ENCODE data around the gene CD27.
A peak's percentile ranks its signal among the peaks of the same experiment; 100 is the strongest.
"Not testable (repeated sequence)": the region's sequence is repeated elsewhere in the genome, so short reads cannot be mapped to it uniquely, and the experiment has no call there.

The CD27 gene

DNA sequence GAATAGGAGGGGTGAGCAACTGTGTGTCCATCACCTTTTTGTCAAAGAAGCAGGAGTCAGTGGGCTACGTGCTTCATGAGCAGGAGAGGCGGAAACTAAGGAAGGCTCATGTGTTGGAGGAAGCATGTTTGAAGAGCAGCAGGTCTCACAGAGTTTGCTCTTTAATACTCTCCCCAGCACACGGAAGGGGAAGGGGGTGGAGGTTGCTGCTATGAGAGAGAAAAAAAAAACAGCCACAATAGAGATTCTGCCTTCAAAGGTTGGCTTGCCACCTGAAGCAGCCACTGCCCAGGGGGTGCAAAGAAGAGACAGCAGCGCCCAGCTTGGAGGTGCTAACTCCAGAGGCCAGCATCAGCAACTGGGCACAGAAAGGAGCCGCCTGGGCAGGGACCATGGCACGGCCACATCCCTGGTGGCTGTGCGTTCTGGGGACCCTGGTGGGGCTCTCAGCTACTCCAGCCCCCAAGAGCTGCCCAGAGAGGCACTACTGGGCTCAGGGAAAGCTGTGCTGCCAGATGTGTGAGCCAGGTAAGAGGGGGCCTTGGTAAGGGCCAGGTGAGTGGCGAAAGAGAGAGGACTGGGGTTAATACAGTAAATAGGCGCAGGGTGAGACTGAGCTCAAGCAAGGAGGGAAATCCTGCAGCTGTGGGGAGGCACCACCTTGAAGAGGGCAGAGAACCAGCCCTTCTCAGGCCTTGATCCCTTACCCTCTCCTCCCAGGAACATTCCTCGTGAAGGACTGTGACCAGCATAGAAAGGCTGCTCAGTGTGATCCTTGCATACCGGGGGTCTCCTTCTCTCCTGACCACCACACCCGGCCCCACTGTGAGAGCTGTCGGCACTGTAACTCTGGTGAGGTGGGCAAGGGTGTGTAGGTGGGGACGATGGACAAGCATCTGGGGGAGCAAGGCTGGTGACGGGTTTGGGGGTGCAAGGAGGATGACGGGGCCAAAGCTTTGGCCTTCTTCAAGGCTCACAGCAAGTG lies at the start of gene CD27:
CD27 (plus strand) TSS at position 252 of the 985 bp plus-strand sequence; CDS start at position 393, 141 bp downstream.
- DNase-seq: no peak

DNA sequence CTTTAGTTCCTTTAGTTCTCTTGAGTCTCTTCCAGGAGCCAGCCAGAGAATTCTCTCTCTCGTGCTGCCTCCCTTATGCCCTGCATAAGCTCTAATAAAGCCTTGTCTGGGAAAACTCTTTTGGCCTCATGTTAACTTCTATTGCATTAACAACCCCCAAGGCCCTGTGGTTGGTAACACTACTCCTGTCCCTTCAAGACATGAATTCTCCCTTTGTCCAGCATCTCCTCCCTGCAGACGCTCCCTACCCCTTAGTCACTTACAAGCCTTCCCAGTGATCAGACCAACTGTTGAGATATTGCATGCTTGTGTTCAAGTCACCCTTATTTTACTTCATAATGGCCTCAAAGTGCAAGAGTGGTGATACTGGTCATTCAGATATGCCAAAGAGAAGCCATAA lies 48.7 kb upstream of the CD27 start:
- DNase-seq: no peak

DNA sequence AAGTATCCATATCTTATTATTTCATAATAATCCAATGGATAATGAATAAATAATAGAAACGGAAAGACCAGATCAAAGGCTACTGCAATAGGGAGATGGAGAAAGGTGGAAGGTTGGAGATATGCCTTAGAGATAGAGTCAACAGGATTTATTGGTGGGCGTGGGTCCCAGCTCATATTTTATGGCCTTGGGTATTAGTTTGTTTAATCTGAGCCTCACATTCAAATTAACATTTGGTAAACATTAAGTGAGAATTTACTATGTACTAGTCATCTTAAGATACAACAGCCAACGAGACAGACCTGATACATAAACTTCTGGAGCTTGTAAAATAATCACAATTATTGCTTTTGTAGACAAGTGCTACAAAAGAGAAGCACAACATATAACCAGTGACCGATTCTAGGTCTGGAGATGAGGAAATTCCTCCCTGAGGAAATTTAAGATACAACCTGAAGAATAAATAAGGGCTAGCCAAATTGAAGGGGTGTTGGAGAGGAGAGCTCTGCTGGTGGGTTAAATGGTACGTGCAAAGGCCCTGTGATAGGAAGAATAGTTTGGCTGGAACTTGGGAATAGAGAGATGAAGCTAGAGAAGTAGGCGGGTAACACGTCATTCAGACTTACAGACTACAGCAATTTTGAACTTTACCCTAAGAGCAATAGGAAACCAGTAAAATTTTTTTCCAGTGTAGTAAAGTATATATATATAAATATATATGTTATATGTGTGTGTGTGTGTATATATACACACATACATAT lies 44.7 kb upstream of the CD27 start:
- no peak for DNase-seq

DNA sequence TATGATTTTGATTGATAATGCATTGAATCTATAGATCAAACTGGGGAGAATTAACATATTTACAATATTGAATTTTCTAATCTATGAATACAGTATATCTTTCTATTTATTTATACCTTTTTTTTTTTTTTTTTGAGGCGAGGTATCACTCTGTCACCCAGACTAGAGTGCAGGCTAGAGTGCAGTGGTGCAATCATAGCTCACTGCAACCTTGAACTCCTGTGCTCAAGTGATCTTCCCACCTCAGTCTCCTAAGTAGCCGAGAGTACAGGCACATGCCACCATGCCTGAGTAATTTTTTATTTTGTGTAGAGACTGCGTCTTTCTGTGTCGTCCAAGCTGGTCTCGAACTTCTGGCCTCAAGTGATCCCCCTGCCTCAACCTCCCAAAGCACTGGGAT lies 40.4 kb upstream of the CD27 start:
- no peak for DNase-seq

DNA sequence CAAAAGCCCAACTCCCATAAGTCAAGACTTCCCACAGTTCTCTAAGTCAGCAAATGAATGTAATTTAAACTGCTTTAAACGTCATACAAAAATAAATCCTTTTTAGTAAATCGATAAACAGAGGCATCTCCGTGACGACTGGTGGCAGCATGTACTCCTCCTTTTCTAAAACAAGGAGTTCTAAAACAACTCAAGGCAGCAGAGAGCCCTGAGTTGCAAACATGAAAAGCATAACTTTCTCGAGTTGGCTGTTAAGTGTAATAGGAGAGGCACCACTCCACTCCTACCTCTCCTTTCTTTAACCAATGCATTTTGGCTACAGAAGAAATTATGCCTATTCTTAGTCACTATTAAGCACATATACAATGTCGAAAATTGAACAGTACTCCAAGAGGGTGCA lies 38.8 kb upstream of the CD27 start:
- DNase-seq: no peak

DNA sequence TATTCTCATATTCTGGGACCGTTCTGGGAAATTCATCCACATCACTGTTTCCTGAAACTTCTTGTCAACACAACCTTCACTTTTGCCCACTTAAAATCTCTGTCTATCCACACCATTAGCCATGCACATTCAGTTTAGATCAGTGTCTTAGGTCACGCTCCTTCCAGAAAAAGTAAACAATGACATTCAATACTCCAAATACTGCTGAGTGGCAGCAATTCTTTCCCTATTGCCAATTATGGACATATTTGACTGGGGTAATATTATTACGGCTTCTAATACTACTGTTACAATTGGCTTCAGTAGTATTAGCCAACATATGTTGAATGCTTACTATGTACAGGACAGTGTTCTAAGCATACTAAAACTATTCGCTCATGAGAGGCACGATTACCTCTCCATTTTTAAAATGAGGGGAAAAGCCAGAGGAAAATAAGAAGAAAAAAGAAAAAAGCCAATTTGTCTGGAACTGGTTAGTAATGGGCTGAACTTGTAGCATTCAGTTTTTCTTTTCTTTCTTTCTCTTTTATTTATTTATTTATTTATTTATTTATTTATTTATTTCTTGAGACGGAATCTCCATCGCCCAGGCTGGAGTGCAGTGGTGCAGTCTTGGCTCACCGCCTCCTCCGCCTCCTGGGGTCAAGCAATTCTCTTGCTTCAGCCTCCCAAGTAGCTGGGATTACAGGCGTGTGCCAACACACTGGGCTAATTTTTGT lies 37.4 kb upstream of the CD27 start:
- no peak for DNase-seq

DNA sequence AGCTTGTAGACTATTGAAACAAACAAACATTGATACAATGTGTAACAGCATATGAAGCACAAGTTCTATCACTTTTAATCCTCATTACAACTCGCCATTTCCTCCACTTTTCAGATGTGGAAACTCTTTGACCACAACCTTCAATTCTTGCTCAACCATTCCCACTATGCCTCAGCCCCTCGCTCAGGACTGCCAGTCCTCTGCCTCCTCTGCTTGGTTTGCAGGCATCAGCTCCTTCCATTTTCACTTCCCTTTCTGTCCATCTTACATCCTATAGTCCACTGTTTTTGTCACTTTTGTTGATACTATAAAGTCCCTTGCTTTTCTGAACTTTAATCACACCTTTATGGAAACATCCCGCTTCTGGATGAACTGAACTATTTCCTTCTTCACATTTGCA lies 28.2 kb upstream of the CD27 start:
- DNase-seq: peak; percentile 92

DNA sequence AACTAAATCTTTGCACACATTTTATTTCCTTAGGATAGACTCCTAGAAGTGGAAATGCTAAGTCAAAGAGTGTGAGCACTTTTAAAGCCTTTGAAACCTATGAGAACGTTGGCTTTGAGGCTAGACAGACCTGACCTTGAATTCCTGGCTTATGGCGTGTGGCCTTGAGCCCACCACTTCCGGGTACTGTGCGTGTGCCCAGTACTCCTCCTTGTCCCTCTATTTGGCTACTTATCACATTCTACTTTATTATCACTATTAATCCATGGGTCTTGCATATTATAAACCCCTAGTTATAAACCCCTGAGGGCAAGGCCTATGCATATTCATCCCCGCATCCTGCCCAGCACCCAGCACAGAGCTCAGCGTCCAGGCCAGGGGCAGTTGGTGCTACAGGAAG lies 26.0 kb upstream of the CD27 start:
- no peak for DNase-seq

DNA sequence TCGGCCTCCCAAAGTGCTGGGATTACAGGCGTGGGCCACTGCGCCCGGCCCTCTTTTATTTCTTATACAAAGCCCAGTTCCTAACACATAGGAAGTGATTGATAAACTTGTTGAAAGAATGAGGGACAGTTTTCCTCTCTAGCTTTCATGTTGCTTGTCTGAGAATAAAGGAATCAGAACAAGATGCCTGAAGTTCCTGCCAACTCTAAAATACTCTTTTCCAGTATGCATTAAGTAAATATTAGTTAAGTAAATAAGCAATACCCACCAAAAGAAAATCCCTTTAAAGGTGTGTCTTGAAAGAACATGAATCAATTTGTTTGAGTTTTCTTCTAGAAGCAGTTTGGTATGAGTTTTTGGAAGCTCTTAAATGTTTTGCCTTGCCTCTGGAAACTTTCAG lies 24.4 kb upstream of the CD27 start:
- no peak for DNase-seq

DNA sequence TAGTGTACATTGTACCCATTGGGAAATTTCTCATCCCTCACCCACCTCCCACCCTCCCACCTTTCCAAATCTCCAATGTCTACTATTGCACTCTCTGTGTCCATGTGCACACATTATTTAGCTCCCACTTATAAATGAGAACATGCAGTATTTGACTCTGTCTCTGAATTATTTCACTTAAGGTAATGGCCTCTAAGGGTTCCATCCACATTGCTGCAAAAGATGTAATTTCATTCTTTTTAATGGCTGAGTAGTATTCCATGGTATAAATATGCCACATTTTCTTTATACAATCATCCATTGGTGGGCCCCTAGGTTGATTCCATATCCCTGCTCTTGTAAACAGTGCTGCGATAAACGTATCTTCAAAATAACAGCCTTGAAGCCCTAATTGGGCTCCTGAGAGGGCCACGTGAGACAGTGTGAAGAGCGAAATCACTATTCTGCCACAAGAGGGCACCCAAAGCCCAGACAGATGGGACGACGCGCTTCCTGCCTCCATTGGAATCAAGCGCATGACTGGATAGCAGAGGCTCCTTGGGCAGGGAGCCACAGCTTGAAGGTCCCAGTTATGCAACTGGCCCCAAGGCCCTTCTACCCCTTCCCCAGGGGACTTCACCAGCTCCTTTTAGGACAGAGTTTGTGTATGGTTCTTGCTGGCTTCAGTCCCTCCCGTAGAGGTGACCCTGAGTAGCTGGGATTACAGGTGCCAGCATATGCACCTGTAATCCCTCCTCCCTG lies 21.3 kb upstream of the CD27 start:
- peak; percentile 96 for DNase-seq

DNA sequence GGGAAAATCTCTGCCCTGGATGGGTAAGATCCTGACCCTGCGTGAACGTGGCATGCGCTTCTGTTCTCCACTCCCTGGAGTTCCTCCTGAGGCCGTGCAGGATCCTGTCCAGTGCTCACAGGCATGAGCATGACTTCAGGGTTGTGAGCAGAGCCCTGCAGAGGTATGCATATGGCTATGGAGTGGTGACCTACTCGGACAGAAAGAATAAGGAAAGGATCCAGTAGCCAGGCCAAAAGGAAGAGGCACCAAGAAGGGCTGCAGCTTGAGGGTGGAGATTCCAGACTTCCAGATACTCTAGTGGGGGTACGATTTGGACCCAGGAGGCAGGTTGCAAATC lies 20.8 kb upstream of the CD27 start:
- no peak for DNase-seq

DNA sequence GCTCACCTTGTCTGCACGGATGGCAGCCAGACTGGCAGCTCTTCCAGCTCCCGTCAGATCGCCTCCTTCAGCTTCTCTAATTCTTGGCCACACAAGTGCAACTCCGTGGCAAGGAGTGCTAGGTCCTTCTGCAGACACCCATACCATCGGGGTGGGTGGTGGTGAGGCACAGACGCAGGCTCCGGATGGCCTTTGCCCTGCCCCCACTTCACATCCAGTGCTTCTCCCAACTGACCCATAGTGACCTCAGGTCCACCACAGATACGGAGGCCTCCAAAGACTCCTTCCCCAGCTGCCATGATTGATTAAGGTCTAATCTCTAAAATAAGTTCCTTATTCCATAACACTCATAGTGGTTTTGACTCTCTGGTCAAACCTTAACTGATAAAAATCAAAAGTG lies 19.9 kb upstream of the CD27 start:
- no peak for DNase-seq

DNA sequence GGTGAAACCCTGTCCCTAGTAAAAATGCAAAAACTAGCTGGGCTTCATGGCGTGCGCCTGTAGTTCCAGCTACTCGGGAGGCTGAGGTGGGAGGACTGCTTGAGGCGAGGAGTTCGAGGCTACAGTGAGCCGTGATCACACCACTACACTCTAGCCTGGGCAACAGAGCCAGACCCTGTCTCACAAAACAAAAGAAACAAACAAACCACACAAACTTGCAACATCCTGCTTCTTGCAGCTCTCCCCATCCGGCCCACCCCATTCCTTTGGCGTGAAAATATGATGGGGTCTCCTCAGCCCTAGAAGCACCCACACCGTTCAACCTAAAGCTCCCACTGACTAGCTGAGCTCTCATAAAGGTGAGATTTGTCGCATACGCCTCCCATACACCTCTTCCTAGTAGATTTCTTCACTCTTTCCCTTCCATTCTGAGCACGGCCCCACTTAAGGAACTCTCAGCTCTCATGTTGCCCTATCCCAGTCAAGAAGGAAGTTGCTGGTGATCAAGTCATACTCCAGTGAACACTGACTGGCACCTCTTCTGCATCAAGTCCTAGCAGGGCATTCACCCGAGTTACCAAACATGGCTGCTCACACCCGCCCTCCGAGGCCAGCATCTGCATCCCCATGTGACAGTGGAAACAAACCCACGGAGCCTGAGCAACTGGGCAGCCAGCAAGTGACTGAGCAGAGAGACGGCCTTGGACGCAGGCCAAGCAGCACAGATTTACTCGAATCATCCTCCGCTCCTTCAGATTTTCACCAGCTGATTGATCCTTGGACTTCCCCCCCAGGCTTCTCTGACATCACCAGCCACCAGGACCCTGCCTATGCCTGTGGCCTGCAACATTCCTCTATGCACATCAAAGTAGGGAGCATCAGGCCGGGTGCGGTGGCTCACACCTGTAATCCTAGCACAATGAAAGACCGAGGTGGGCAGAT lies 18.9 kb upstream of the CD27 start:
- DNase-seq: peak; percentile 79

DNA sequence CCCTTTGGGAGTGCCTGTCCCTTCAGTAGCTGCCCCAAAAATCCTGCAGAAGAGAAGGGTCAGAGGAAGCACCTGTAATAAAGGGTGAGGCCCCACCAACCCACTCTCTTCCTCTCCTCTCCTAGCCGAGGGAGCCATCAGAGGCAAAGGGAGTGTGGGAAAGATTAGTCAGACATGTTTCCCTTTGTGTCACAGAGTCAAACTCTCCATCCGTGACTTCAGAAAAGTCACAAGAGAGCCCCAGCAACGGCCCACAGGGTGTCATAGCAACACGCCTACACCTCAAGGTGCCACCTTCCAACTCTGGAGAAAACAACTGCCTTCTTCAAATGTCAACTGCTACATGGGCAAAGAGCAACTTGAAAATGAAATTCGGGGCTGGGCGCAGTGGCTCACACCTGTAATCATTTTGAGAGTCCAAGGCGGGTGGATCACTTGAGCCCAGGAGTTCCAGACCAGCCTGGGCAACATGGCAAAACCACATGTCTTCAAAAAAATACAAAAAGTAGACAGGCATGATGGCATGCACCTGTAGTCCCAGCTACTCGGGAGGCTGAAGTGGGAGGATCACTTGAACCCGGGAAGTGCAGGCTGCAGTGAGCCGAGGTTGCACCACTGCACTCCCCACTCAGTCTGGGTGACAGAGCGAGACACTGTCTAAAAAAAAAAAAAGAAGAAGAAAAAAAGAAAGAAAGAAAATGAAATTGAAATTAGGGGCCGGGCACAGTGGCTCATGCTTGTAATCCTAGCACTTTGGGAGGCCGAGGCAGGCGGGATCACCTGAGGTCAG lies 17.7 kb upstream of the CD27 start:
- peak; percentile 85 for DNase-seq

DNA sequence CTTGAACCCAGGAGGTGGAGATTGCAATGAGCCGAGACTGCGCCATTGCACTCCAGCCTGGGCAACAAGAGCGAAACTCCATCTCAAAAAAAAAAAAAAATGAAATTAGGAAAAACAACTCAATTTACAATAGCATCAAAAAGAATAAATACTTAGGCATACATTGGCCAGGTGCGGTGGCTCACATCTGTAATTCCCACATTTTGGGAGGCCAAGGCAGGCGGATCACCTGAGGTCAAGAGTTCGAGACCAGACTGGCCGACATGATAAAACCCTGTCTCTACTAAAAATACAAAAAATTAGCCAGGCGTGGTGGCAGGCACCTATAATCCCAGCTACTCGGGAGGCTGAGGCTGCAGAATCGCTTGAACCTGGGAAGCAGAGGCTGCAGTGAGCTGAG lies 17.0 kb upstream of the CD27 start:
- not testable (repeated sequence) for DNase-seq

DNA sequence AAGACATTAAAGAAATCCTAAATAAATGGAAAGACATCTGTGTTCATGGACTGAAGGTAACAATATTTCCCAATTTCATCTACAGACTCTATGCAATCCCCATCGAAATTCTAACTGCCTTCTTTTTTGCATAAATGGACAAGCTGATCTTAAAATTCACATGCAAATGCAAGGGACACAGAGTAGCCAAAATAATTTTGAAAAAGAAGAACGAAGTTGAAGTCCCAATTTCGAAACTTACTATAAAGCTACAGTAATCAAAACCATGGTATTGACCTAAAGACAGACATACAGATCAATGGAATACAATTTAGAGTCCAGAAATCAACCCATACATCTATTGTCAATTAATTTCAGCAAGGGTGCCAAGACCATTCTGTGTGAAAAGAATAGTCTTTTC lies 16.4 kb upstream of the CD27 start:
- no peak for DNase-seq

DNA sequence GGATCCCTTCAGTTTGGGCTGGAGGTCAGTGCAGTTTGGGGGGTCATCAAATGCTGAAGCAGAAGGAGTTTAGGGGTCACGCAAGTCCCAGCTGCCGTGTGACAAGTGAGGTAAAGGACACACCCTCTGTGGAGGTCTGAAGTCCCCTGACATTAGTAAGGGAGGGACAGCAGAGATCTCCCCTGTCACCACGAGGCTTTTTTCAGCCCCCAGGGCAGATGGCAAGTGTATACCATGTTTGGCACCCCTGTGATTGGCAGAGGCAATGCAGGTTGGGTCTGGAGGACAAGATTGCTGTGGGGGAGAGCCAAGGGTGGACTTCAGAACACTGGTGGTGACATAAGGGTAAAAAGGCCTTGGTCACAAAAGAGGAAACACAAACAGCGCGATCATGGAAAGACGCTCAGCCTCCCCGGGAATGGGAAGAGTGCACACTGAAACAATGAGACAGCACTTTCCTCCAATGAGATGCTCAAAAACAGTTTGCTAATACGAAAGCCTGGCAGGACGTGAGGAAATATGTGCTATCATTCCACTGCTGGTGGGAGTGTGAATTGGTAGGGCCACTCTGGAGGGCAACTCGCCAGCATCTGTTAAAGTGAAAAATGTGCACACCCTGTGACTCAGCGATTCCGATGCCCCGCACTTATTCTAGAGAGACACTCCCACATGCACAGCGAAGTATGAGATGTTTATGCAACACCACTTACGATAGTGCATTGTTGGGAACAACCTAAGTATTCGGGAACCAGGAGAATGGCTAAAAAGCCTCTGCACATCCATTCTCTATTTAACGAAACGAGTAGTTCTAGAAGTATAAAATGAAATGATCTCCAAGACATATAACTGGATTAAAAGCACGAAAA lies 14.4 kb upstream of the CD27 start:
- peak; percentile 91 for DNase-seq

DNA sequence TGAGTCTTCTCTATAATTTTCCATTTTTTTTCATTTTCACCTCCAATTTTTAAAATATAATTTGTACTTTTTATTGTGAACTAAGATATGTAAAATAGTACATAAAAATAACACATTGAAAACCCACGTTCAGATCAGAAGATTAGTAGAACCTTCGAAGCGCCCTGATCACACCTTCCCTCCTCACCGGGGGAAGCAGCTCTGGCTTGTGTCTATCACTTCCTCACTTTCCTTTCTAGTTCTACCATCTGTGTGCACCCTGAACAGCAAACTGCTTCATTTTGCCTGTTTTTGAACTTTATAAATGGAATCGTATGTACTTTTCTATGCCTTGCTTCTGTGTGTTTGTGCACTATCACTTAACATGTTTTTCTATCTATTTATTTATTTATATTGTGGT lies 11.8 kb upstream of the CD27 start:
- no peak for DNase-seq

Measured in suppressor macrophage treated with lipopolysaccharide for 4 hours (primary cell).